MM.1S (cell line): ENCODE data around the gene ATF5.

Experiments
- DNase-seq: peaks from one replicate; pipeline ENCODE4 v3.0.0-alpha.2; 2015
- H2AFZ ChIP-seq: fragments of 300-600 bp; sonication (generic); 2 replicates; pipeline ENCODE4 v1.6.0; 2016; ENCODE audit warnings: antibody characterized with exemption, low read length
- H3F3A ChIP-seq: fragments of 300-600 bp; sonication (generic); 2 replicates; pipeline ENCODE4 v1.6.1; 2016; ENCODE audit warnings: mild to moderate bottlenecking, antibody characterized with exemption, low read length, moderate library complexity, mixed read lengths; ENCODE audit not compliant: insufficient read depth
- H3K27ac ChIP-seq: fragments of 300-600 bp; sonication (generic); 2 replicates; pipeline ENCODE4 v1.5.1; 2016; ENCODE audit warnings: mild to moderate bottlenecking, low read length
- H3K27me3 ChIP-seq: fragments of 300-600 bp; sonication (generic); replicated peaks from 2 replicates; pipeline ENCODE4 v1.6.0; 2016; ENCODE audit warnings: low read length; ENCODE audit not compliant: insufficient read depth
- H3K36me3 ChIP-seq: fragments of 300-600 bp; sonication (generic); replicated peaks from 2 replicates; pipeline ENCODE4 v1.6.1; 2016; ENCODE audit warnings: mild to moderate bottlenecking, low read length, mixed read lengths; ENCODE audit not compliant: insufficient read depth
- H3K4me1 ChIP-seq: fragments of 300-600 bp; sonication (generic); 2 replicates; pipeline ENCODE4 v1.6.1; 2016; ENCODE audit warnings: low read length, mixed read lengths
- H3K4me2 ChIP-seq: fragments of 300-600 bp; sonication (generic); 2 replicates; pipeline ENCODE4 v1.6.0; 2016; ENCODE audit warnings: low read depth, low read length
- H3K4me3 ChIP-seq: fragments of 300-600 bp; sonication (generic); 2 replicates; pipeline ENCODE4 v1.5.1; 2016; ENCODE audit warnings: low read length, mixed read lengths
- H3K79me2 ChIP-seq: fragments of 300-600 bp; sonication (generic); 2 replicates; pipeline ENCODE4 v1.6.1; 2016; ENCODE audit warnings: mixed run types, low read length, mixed read lengths
- H3K9ac ChIP-seq: fragments of 300-600 bp; sonication (generic); 2 replicates; pipeline ENCODE4 v1.6.1; 2016; ENCODE audit warnings: low read length, mixed read lengths
- H3K9me2 ChIP-seq: fragments of 300-600 bp; sonication (generic); replicated peaks from 2 replicates; pipeline ENCODE4 v1.6.1; 2016; ENCODE audit warnings: mild to moderate bottlenecking, low read length, mixed read lengths; ENCODE audit not compliant: insufficient read depth
- H3K9me3 ChIP-seq: fragments of 300-600 bp; sonication (generic); replicated peaks from 2 replicates; pipeline ENCODE4 v1.6.1; 2016; ENCODE audit warnings: mild to moderate bottlenecking, low read length, mixed read lengths; ENCODE audit not compliant: insufficient read depth
- H4K20me1 ChIP-seq: fragments of 300-600 bp; sonication (generic); 2 replicates; pipeline ENCODE4 v1.6.1; 2016; ENCODE audit warnings: mild to moderate bottlenecking, low read length, moderate library complexity, mixed read lengths; ENCODE audit not compliant: insufficient read depth
- EZH2 ChIP-seq: fragments of 300-600 bp; sonication (generic); optimal IDR thresholded peaks from 2 replicates; pipeline ENCODE3; 2017; ENCODE audit warnings: low read depth, mild to moderate bottlenecking, antibody characterized with exemption, low read length, mixed read lengths
- EZH2phosphoT487 ChIP-seq: fragments of 300-600 bp; sonication (generic); IDR thresholded peaks from 2 replicates; pipeline ENCODE4 v1.6.1; 2018; ENCODE audit warnings: antibody characterized with exemption, low read length
- TF ChIP-seq, protein P1 (sequence below): fragments of 300-600 bp; sonication (generic); IDR thresholded peaks from 2 replicates; pipeline ENCODE4 v1.5.1; 2016; ENCODE audit warnings: antibody characterized with exemption, low read length, mixed read lengths

The ATF5 gene

DNA sequence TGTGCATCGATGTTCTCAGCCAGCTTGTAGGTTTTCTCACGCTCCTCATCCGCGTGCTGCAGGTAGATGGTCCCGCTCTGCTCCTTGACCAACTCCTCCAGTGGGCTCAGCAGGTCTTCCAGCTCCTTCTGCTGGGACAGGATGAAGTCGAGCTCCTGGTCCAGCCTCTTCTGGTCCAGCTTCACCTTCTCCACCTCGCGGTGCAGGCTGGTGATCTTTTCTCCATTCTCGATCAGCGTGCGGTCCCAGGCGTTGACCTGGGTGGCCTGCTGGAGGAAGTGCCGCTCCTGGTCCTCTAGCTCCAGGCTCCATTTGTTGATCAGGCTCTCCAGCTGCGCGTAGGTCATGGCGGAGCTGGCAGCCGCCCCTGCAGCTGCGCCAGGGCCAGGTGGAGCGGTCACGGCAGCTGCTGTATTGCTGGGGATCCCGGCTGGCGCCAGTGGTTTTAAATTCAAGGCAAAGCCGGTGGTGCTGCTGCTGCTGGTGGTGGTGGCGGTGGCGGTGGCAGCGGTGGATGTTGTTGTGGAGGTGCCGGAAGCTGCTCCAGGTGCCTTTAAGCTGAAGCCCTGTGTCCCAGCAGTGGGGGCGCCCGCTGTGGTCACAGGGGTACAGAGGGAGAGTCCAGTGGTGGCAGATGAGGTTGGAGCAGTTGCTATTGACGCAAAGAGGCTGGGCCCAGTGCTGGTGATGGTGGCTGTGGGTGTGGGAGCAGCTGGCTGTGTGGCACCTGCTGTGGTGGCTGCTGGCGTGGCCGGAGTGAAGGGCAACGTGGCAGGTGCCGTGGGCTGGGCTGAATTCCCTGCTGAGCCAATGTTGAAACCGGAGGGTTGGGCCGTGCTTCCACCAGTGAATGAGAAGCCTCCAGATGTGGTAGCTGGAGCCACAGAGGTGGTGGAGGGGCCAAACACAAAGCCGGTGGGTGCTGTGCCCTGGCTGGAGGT lies 20.3 kb upstream of the ATF5 start:
- Histone ChIP-seq H3F3A (peaks cover 6% of the 10 kb centered on the region; the same call in 1 of the 2 replicates), H3K36me3 (peaks cover 12% of the 10 kb centered on the region; the same call in 1 of the 2 replicates), H3K9me3 (no peaks in the 10 kb centered on the region), H3K27ac (no peak overlapping the region), H2AFZ (no peak overlapping the region), H3K4me3 (no peak overlapping the region), H3K4me1 (no peaks in the 10 kb centered on the region), H4K20me1 (peaks cover 6% of the 10 kb centered on the region; the same call in 1 of the 2 replicates), H3K9me2 (no peaks in the 10 kb centered on the region), H3K9ac (no peak overlapping the region), H3K79me2 (peaks cover 54% of the 10 kb centered on the region), H3K4me2 (no peak overlapping the region), H3K27me3 (no peaks in the 10 kb centered on the region)
- no peak for TF ChIP-seq EZH2
- TF ChIP-seq, protein P1, sequence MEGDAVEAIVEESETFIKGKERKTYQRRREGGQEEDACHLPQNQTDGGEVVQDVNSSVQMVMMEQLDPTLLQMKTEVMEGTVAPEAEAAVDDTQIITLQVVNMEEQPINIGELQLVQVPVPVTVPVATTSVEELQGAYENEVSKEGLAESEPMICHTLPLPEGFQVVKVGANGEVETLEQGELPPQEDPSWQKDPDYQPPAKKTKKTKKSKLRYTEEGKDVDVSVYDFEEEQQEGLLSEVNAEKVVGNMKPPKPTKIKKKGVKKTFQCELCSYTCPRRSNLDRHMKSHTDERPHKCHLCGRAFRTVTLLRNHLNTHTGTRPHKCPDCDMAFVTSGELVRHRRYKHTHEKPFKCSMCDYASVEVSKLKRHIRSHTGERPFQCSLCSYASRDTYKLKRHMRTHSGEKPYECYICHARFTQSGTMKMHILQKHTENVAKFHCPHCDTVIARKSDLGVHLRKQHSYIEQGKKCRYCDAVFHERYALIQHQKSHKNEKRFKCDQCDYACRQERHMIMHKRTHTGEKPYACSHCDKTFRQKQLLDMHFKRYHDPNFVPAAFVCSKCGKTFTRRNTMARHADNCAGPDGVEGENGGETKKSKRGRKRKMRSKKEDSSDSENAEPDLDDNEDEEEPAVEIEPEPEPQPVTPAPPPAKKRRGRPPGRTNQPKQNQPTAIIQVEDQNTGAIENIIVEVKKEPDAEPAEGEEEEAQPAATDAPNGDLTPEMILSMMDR: no peak
- DNase-seq: no peak

DNA sequence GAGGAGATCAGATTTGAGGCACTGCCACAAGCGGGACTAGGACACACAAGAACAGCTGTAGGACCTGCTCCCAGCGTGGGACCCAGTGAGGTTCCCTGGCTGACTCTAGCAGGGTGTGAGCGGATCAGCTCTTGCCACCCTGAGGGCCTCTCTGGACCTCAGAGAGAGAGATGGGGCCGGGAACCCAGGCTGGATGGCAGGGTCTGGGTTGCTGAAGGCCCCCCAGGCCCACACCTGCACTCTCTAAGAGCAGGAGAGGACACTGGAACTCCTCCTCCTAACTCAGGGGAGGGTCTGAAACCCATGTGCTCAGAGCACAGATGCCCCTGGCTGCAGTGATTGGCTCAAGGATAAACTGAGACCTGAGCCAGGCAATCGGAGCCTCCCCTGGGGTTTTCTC lies 18.8 kb upstream of the ATF5 start:
- Histone ChIP-seq H3K9me3 (no peaks in the 10 kb centered on the region), H3K9me2 (no peaks in the 10 kb centered on the region), H3K79me2 (peaks cover 65% of the 10 kb centered on the region), H3K4me1 (no peaks in the 10 kb centered on the region), H4K20me1 (peaks cover 6% of the 10 kb centered on the region; the same call in 1 of the 2 replicates), H3K27me3 (no peaks in the 10 kb centered on the region), H3K27ac (no peak overlapping the region), H3K36me3 (peaks cover 12% of the 10 kb centered on the region; the same call in 1 of the 2 replicates), H2AFZ (no peak overlapping the region), H3F3A (no peaks in the 10 kb centered on the region; the same call in 1 of the 2 replicates), H3K4me3 (no peak overlapping the region), H3K4me2 (no peak overlapping the region), H3K9ac (no peak overlapping the region)
- no peak for DNase-seq
- TF ChIP-seq EZH2phosphoT487: no peak
- TF ChIP-seq, protein P1: no peak
- TF ChIP-seq EZH2: no peak

DNA sequence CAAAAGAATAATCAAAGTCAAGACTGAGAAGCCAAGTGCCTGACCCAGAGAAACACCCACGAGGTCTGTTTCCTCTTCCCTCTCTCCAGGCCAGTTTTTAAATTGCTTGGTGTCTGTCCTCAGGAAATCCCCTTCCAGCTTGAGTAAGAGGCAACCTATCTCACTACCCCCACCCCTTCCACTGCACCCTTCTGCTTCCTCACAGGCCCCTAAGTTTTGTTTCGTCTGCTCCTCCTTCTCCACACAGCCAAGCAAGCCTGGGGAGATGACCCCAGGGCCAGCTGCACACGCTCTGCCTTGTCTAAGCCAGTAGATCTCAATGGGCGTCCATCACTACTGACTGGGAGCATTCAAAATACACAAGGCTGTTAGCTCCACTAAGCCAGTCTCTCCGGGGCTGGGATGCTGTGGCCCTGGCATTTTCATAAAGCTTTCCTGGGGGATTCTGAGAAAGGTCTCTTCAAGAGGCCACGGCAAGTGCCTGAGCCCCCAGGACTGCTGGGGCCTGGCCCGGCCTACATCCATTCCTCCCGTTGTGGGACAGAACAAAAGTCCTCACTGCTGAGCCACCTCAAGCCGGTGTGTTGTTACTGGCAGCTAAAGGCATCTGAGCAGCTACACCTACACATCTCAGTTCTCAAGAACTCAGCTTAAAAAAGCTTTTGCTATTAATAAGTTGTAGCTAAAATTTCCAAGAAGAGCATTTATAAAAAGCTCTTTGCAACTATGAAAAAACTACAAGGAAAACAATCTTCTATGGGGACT lies 17.4 kb upstream of the ATF5 start:
- Histone ChIP-seq H3K9me2 (no peaks in the 10 kb centered on the region), H3K27me3 (no peaks in the 10 kb centered on the region), H3K27ac (no peak overlapping the region), H2AFZ (no peak overlapping the region), H3K4me1 (no peaks in the 10 kb centered on the region), H3K79me2 (peaks cover 79% of the 10 kb centered on the region), H3K9ac (no peak overlapping the region), H3K4me2 (no peak overlapping the region), H3K9me3 (no peaks in the 10 kb centered on the region), H3K36me3 (peaks cover 16% of the 10 kb centered on the region; the same call in 1 of the 2 replicates), H3K4me3 (no peak overlapping the region), H4K20me1 (peaks cover 6% of the 10 kb centered on the region; the same call in 1 of the 2 replicates), H3F3A (no peaks in the 10 kb centered on the region; the same call in 1 of the 2 replicates)
- TF ChIP-seq EZH2phosphoT487: no peak
- TF ChIP-seq, protein P1: no peak
- no peak for DNase-seq
